ENCODE measurements around the gene MIER2.

MIER2 gene

DNA sequence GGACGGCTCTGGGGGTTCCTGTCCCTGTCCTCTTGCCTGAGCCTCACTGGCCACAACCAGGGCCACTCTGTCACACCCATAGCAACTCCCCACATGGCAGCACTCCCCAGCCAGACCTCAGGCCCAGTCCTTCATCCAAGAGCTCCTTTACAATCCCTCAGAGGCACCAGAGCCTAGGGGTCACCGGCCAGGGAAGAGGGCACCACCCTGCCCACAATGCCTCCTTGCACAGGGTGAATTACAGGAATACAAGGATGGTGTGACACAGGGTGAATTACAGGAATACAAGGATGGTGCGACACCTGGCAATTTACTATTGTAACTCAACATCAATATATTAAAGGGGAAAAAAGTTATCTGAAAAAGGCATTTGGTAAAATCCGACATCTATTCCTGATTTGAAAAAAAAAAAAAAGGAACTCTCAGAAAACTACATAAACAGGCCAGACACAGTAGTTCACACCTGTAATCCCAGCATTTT lies 16.5 kb downstream of the MIER2 start:
- DNase-seq (ENCODE audit: low read depth) = no peak

DNA sequence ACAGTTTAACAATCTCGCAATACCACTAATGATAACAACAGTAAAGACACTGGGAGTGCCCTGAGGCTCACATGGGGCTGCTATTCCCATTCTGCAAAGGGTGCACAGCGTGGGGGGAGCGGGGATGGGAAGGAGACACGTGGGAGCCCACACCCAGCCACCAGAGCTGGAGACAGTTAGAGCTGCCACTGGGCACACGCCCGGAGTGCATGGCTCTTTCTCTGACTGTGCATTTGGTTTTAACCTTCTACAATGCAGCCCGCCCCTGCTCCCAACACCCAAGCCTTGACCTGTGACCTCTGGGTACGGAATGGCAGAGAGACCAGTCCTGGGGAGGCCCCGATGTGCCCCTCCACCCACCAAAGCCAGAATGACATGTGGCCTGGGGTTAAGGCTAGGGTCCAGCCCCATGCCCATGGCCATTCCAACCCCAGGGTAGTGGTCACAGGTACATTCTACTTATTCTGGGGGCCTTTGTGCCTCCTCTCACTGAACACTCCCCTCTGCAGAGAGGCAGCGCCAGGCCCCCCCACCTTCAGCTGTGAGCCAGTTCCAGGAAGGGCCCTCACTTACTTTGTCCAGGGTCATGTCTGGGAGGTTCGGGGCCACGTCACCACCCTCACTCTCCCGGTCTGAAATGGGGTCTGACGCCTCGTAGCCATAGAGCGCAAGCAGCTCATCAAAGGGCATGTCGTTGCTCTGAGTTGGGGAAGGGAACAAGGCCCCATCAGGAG lies 17.1 kb downstream of the MIER2 start:
- DNase-seq (ENCODE audit: low read depth) = no peak

DNA sequence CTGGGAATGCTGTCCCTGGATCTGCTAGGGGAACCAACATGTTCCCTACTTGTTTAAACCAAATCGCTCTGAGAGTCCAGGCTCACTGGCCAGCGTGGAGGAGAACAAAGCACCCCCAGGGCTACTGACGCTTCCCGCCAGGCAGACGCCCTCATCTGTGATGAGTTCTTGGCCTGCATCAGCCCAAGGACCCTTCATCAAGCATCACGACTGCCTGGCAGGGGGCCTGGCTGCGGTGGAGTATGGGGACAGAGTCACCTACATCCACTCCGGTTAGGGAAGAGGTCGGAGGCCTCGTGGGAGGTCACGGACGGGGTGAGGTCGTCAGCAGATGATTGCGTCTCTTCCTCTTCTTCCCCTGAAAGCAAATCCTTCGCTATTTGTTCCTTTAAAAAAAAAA lies 17.7 kb downstream of the MIER2 start:
- DNase-seq (ENCODE audit: low read depth) = no peak

DNA sequence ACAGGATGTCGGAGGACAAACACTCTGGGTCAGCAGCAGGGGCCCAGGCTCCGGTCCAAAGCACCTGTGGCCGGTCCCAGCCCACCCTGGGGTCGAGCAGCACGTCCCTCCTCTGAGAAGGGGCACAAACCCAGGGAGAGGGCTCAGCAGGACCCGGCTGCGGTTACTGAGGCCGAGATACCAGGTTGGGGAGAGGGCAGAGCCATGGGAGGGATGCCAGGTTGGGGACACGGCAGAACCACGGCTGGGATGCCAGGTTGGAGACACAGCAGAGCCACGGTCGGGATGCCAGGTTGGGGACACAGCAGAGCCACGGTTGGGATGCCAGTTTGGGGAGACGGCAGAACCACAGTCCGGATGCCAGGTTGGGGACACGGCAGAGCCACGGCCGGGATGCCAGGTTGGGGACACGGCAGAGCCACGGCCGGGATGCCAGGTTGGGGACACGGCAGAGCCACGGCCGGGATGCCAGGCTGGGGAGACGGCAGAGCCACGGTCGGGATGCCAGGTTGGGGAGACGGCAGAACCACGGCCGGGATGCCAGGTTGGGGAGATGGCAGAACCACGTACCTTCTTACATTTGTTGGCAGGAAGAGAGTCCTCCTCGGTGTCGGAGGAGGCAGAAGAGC lies 18.5 kb downstream of the MIER2 start:
- DNase-seq (ENCODE audit: low read depth) = no peak

DNA sequence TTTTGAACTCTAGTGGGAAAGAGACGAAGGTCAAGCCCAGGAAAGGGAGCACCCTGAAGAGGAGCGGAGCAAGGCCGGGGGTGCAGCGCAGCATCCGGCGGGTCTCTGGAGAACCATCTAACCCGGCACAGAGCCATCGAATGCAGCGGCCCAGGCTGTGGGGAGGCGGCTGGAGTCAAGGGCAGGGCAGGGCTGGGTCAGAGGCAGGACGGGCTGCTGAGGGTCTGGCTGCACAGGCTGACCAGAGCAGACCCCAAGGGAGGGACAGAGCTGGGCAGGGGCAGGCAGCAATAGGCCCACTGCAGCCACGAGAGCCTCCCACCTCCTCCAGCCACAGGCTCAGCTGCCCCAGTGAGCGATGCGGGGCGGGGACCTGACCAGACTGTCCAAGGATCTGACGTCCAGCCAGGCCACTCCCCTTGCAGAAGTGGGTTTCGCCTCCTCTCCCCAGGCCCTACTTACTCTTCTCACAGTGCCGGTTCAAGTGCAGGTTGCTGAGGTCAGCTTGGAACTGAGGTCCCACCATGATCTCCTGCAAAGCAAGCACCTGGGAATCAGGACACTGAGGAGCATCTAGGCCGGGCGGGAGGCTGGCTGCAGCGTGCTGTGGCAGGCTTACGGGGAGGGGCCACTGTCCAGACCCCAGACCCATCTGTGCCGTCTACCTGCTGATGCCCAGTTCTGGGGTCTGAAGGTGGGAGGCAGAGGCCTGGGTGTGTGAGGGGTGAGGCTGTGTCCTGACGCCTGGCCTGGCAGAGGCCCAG lies 19.2 kb downstream of the MIER2 start:
- no peak for DNase-seq (ENCODE audit: low read depth)

DNA sequence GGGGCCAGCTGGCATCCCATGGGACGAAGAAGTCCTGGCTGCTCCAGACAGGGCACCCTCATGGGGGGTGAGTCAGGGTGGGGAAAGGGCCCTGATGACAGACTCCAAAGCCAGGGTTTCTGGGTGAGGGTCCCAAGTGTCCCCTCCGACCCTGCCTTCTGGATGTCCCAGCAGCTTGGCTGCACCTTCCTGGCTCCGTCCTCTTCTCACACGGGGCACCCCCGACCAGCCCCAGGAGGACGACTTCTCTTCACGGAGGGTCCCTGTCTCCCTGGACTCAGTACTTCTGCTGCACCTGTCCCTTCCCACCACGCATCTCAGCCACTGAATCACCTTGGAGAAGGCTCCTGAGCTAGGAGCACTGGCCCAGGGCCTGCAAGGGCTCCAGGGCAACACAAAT lies 19.9 kb downstream of the MIER2 start:
- DNase-seq (ENCODE audit: low read depth) = no peak

DNA sequence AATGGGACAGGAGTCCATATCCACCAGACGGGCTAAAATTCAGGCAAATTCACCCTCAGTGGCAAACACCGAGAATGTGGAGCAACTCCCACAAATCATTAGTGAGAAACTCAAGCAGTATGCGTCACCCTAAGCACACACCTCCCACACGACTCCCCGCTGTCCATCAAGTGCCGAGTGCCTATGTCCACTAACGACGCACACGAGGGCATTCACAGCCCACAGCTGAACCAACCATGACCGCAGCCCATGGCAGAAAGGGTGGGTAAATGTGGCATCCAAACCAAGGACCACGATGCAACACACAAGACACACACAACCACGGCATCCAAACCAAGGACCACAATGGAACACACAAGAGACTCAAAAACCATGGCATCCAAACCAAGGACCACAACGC lies 22.0 kb downstream of the MIER2 start:
- DNase-seq (ENCODE audit: low read depth) = no peak

DNA sequence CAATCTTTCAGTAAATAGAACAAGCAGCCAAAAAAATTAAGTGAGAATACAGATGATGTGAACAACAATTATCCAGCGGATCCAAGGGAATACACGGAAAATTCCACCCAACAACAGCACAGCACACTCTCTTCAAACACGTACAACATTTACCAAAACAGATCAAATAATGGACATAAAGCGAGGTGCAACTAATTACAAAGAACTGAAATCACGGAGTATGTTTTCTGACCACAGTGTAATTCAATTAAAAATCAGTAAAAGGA lies 26.2 kb downstream of the MIER2 start:
- DNase-seq (ENCODE audit: low read depth) = no peak

DNA sequence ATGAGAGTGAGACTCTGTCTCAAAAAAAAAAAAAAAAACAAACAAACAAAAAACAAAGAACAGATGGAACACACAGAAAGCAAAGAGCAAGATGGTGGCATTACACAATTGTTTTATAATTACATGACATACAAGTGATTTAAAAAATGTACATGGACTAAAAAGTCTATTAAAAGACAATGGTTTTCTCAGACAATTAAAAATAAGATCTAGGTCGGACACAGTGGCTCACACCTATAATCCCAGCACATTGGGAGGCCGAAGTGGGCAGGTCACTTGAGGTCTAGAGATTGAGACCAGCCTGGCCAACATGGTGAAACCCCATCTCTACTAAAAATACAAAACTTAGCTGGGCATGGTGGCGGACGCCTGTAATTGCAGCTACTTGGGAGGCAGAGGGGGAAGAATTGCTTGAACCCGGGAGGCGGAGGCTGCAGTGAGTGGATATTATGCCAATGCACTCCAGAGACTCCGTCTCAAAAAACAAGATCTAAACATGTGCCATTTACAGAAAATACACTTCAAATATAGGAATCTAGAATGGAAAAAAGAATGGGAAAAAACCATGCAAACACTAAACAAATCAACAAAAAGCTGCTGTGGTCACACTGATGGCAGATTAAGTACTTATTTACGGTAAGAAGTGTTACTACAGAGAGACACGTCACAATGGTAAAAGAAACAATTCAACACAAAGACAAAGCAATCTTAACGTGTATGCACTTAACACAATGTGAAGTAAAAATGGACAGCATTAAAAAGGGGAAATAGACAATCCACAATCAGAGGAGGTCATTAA lies 26.7 kb downstream of the MIER2 start:
- no peak for DNase-seq (ENCODE audit: low read depth)

DNA sequence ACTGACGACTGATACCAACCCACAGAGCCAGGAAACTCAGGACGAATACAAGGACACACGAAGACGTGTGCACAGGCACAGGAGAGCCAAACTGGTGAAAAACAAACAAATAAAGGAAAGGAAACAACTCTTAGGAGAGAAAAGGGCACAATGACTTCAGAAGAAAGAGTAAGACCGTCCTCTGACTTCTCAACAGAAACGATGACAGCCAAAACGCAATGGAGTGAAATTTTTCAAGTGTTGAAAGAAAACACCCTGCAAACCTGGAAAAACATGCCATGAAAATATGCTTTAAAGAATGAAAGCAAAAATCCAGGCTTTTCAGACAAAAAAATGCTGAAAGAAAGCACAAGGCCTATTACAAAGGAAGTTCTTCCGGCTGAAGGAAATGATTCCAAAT lies 28.8 kb downstream of the MIER2 start:
- no peak for DNase-seq (ENCODE audit: low read depth)

DNA sequence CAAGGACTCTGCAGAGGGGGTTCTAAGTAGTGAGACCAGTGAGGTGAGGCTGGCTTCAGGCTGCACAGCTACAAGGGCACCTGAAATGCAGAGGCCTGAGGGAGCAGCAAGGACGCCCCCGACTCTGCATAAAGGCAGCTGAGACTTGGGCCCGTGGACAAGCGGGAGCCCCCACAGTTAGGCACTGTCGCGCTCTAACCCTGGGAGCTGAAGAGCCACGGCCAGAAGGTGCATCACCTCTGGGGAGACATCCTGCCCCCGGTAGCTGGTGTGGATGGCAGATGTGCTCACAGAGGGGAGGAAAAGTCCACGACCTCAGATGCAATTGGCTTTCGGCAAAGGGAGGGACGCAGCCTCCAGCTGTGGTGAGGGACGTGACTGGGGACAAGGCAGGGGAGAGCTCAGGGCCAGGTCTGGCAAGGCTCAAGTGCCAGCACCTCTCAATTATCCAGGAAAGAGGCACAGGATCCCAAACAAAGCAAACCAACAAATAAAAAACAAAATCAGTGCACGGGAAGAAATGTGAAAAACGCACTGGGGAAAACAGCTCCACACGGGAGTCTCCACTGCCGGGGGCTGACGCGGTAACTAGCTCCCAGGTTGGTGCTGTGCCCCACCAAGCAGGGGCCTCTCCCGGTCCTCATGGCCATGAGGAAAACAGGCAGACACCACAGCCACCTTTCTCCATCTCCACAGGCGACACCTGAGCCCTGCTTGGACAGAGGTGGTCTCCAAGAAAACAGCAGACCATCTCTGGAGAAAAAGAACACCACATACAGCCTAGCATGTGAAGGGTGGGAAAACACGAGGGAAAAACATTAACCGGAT lies 30.4 kb downstream of the MIER2 start:
- no peak for DNase-seq (ENCODE audit: low read depth)

DNA sequence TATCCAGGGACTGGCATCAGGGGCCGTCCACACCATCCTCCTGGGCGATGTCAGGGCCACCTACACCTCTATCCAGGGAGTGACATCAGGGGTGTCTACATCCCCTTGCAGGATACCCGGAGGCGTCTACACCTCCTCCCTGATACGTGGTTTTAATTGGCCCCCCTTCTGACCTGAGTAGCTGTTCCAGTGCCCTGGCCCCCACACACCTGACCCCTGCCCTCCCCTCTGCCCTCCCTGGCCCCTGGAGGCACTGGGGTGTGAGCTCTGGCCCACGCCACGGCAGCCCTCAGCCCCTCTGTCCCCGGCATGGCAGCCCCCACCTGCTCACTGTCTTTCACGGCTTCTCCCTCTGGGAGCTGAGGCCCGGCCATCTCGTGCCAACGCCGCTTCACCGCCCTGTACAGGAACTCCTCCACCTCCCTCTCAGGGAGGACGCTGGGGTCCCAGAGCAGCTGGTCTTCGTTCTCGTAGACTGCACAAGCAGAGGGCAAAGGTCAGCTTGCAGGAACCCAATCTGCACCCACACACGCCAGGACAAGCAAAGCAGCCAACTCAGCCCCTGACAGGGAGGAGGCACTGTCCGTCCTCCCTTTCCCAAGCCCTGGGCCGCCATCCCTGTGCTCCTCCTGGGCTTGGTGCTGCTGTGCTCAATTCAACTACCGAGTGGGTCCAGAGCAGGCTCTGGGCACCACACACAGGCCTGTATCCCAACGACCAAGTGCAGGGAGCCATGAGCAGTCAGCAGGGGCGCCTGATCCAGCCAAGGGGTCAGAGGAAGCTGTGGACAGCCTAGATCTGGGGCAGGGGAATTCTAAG lies 31.2 kb downstream of the MIER2 start:
- no peak for DNase-seq (ENCODE audit: low read depth)

DNA sequence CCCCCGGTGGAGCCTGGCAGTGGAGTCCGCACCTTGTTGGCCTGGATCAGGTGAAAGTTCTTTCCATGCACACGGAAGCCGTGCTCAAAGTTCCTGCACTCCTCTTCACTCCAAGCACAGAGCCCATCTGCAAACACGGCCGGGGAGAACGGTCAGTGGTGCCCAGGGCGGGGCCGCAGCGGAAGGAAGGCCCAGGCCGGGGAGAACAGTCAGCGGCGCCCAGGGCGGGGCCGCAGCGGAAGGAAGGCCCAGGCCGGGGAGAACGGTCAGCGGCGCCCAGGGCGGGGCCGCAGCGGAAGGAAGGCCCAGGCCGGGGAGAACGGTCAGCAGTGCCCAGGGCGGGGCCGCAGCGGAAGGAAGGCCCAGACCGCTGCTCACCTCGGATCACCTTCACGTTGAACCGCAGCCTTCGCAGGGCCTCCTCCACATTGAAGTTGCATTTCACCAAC lies 32.8 kb downstream of the MIER2 start:
- DNase-seq (ENCODE audit: low read depth) = no peak

DNA sequence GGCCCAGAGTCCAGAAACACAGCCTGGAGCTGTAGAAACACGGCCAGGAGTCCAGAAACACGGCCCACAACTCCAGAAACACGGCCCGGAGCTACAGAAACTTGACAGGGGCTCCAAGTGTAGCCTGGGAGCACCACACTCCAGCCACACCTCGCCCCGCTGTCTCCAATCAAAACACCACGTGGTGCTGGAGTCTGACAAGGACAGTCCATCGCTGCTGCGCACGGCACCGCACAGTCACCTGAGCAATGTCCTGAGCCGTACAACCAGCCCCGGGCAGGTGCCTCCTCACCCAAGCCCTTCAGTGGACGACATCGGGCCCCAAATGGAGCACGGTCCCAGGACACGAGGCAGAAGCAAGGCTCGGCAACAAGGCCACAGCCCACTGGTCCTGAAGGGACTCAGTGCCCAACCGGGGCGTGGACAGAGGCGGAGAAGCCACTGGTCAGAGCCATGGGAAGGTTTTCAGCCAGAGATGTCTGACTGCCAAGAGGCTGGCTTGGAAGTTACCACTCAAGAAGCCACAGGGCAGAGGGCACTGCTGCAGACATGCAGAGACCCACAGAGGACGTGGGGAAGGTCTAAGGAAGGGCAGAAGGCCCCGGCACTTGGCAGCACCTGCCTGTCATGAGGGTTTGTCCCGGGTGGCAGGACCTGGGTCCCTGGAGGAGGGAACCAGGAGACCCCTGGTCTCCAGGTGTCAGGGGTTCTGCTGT lies 33.7 kb downstream of the MIER2 start:
- no peak for DNase-seq (ENCODE audit: low read depth)

DNA sequence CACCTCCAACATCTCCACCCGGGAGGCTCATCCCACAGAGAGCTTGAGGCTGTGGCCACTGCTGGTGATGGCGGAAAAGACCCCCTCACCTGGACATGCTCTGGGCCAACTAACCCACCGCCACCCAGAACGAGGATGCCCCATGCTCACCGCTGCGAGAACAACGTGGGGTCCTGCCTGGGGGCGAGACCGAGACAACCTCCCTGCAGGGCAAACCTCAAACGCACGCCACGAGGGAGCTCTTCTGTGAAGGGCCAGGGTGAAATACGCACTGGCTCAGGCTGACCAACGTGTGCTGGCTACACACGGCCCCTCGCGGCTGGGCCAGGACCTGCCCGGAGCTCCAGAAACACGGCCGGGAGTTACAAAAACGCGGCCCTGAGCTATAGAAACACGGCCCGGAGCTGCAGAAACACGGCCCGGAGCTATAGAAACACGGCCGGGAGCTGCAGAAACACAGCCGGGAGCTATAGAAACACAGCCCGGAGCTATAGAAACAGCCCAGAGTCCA lies 34.4 kb downstream of the MIER2 start:
- DNase-seq (ENCODE audit: low read depth) = no peak

DNA sequence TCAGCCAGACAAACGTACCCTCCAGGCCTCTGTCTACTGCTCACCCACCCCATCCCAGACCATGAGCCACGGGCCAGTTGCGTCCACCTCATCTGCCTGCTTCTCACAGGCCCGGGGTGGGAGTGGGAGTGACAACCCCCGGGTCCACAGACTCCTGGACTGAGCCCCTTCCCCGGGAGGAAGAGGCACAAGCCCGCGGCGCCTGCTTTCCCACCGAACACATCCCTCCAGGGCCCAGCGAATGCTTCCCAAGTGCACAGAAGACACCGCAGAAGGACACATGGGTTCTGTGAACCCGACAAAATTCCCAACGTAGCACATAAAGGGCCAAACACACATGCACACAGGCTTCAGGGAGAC lies 35.4 kb downstream of the MIER2 start:
- DNase-seq (ENCODE audit: low read depth) = no peak

DNA sequence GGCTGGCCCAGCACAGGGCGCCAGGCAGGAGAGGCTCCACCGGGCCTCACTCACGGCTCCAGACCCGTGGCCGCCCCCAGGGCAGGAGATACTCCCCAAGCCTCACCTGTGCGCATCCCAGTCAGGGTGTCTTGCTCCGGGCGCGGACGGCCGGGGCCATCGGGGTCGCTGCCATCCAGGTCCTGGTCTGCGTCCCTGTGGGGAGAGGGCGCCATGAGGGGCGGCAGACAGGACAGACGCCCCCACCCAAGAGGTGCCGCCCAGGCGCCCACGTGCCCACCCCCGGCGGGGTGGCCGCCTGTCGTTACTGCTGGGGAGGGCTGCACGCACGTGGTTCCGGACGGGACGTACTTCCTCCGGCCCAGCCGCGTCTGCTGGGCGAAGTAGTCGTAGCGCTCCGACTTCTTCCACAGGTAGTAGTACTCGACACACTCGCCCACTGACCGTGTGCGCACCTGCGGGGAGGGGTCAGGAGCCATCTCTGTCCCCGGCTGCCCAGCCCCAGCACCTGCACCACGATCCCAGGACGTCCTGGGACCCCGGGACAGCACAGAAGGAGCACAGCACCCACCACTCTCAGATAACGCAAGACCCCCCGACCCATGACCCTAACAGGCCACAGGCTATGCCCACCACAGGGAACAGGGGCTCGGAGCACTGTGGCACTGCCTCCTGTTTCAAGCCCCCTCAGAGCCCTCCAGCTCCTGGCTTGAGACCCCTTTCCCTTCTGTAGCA lies 36.0 kb downstream of the MIER2 start:
- no peak for DNase-seq (ENCODE audit: low read depth)

DNA sequence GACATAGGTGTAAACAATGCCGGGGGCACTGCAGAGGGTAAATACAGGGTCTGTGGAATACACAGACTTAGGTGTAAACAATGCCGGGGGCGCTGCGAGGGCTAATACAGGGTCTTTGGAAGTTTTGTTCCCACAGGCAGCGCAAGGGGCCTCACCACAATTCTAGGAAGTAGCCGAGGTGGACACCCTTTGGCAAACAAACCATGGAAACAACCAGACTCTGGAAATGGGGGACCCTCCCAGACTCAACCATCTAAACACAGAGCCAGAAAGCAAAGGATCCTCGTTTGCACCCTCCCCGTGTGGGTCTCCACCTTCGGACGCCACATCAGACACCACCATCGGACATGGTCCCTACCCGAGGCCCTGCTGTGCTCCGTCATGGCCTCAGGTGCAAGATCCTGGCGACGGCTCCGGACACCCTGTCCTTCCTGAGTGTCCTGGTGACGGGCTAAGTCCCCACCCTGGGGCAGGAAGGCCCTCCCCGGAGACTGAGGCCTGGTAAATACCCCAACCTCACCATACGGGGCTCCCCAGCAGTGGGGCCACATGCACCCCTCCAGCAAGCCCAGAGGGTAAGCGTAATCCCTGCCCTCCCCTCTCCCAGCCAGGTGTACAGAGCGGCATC lies 36.7 kb downstream of the MIER2 start:
- no peak for DNase-seq (ENCODE audit: low read depth)

DNA sequence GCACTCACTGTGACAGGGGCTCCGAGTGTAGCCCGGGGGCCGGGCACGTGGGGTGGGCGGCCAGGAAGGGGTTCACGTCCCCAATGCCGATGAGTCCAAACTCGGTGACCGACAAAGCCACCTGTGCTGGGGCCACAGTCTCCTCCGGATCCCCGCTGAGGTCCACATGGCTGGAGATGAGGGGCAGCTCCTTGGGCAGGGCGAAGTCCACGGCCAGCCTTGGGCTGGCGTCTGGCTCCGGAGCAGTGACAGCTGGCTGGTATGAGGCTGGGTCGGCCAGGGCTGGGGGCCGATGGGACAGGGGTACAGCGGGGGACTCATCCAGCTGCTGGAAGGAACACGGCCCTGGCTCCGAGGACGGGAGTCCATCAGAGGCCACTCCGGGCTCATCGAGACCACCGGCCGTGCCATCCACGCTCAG lies 37.5 kb downstream of the MIER2 start:
- DNase-seq (ENCODE audit: low read depth) = no peak
